GM18505 (cell line): ENCODE data around the gene BHLHE23.

Experiments
- ATAC-seq: cut with Tn5 transposase; IDR thresholded peaks from one replicate; pipeline ENCODE4 v1.9.1; 2021; ENCODE audit not compliant: unreplicated experiment
- POLR2A ChIP-seq: IDR thresholded peaks from 4 replicates; pipeline ENCODE4 v1.6.1; 2011; ENCODE audit warnings: borderline replicate concordance; ENCODE audit not compliant: insufficient read depth, insufficient read length; ENCODE audit errors: extremely low read depth

Gene BHLHE23

DNA sequence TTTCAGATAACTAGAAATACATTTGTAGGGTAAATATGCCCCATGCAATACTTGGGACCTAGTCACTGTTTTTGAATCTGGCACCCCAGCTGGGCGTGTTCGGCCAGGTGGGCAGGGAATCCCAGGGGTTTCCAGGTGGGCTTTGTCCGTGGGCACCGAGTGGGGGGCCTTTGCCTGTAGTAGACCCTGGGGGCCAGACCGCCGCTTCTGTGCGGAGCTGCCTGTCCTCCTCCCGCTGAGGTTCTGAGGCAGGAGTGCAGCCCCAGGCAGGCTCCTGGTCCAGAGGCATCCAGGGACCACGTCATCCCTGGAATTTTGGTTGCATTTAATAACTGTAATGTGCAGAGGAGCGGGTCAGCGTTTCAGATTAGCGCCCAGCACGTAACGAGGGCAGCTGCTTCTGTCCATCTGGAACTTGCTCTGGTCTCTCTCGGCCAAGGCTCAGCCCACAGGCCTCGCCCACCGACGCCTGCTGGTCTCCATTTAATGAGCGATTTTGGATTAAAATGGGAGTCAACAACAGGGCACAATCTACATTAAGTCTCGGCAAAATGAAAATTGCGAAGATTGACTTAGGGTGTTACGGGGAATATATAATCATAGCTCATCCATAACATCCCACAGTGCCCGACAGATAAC, 12.8 kb downstream of the BHLHE23 start:
- no peak for TF ChIP-seq POLR2A
- ATAC-seq, result no peak

DNA sequence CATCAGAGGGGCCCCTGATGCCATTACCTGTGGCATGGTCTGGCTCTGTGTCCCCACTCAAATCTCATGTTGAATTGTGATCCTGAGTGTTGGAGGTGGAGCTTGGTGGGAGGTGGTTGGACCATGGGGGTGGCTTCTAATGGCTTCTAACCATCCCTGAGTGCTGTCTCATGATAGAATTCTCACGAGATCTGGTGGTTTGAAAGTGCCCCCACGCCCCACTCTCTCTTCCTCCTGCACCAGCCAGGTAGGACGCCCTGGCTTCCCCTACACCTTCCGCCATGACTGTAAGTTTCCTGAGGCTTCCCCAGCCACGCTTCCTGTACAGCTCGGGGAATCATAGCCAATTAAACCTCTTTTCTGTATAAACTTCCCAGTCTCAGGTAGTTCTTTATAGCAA, 14.9 kb downstream of the BHLHE23 start:
- no peak for ATAC-seq
- TF ChIP-seq POLR2A, result no peak

GRCh38 chr20:62991196-62991807, 15.5 kb downstream of the BHLHE23 start:
- no peak for TF ChIP-seq POLR2A
- no peak for ATAC-seq

- no peak for TF ChIP-seq POLR2A
- ATAC-seq, result no peak
Measured at GRCh38 chr20:62990306-62990825, 16.4 kb downstream of the BHLHE23 start.

DNA sequence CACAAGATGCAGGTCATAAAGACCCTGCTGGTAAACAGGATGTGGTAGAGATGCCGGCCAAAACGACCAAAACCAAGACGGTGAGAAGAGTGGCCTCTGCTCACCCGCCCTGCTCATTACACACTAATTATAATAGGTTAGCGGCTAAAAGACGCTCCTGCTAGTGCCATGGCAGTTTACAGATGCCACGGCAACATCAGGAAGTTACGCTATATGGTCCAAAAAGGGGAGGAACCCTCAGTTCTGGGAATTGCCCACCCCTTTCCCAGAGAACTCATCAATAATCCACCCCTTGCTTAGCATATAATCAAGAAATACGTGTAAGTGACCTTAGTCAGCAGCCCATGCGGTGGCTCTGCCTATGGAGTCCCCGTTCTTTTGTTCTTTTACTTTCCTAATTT, 17.6 kb downstream of the BHLHE23 start:
- no peak for ATAC-seq
- no peak for TF ChIP-seq POLR2A

DNA sequence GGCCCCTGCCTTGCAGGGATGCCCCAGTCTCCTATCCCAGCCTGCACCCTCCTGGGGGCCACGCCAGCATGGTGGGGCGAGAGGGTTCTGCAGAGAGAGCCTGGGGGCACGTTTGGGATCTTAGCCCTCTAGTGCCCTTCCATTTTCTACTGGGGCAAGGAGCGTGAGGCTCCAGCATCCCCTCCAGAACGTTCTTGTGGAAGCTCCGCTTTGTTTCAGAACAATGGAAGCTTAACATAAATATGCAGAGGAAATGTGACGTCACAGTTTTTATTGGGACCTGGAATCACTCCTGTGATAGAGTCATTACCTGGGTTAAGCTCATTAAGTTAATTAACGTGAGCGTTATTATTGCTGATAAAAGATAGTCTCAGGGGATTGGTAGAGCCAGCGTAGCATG, 19.6 kb downstream of the BHLHE23 start:
- TF ChIP-seq POLR2A, result no peak
- no peak for ATAC-seq

GRCh38 chr20:62986257-62986800, 20.4 kb downstream of the BHLHE23 start:
- TF ChIP-seq POLR2A, result no peak
- ATAC-seq, result no peak

DNA sequence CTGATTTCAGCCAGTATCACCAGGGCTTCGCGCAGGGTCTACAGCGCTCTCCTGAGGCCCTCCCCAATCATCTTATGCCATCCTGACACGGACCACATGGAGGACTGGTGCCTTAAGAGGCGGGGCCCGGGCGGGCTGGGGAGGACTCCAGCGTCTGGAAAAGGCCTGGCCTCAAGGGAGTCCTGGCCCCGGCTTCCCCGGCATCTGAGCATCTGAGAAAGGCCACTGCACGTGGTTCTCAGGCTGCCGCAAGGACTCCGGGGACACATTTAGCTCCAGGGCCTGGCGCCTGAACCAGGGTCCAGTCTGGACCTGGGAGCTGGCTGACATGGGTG, 21.4 kb downstream of the BHLHE23 start:
- ATAC-seq, result no peak
- TF ChIP-seq POLR2A, result no peak

DNA sequence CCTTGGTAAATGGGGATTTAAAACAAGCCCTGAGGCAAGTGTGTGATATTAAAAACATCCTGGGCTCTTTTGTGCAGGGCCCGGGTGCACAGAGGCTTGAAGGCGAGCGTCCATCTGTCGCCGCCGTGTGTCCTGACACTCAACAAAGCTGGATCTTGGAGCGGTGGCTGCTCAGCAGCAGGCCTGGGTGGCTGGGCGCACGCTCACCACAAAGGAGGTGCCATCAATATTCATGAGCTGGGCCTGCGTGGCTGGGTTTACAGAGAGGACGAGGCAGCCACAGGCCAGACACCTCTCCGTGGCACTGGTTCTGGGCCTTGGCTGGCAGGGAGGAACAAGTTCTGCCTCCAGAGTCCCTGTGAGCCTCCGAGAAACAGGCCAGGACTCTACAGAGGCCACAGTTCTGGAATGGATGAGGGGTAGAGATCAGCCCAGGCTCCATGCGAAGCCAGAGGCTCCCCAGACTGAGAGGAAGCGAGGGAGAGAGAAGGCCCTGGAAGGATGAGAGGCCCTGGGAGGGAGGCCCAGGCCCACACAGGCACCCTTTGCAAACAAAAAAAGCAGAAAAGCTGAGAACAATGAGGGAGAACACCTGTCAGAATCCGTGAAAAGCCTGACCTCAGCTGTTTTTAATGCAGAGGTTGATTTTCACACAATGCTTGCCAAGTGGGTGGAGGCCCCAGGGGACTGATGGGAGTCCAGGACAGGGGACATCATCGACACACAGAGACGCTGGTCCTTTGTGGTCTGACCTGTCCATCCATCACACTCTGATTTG, 21.9 kb downstream of the BHLHE23 start:
- no peak for TF ChIP-seq POLR2A
- no peak for ATAC-seq

- no peak for TF ChIP-seq POLR2A
- ATAC-seq, result no peak
Measured at GRCh38 chr20:62983210-62983609, 23.6 kb downstream of the BHLHE23 start.

DNA sequence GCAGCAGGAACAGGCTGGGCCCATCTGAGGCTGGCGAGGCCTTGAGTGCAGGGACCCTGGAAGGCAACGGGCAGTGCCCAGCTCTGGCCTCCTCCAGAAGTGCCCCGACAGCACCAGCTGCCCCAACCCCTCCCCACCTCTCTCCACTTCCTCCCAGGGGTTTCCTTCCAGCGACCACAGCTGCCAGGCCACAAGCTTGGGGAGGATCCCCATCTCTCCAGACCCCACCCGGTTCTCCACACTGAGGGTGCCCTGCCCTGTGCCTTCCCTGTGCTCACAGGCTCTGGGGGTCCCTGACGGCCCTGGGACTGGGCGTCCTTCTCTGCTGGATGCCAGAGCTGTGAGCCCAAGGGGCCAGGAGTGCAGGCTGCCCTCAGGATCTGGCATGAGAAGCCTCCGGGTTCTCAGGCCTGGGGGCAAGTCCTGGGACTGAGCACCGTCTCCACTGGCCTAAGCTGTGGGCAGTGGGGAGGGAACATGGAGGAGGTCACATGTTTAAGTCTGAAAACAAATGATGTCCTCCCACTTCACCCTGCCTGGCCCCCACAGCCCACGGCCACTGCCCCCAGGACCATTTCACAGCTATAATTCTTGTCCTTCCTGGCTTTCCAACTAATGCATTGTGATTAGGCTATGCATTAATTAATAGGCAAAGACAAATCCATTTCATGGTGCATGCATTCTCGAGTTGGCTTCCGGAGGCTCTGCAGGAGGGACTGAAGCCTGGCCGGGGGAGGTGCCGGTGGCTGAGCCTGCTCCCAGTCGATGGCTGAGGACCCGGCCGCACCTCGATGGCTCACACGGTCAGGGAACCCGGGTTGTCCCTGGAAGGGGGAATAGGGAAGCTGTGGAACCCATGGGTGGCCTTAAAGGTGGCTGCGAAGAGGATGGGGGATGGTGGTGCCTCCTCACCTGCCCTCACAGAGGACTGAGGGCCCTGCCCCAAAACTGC, 24.4 kb downstream of the BHLHE23 start:
- no peak for TF ChIP-seq POLR2A
- ATAC-seq, result no peak

- TF ChIP-seq POLR2A, result no peak
- ATAC-seq, result no peak
Measured at GRCh38 chr20:62980970-62981369, 25.8 kb downstream of the BHLHE23 start.
